HG02840 (cell line): ENCODE data around the gene ATXN7.

Experiments
- ATAC-seq: cut with Tn5 transposase; IDR thresholded peaks from one replicate; pipeline ENCODE4 v1.9.1; 2021; ENCODE audit warnings: mild to moderate bottlenecking, moderate library complexity, moderate number of reproducible peaks; ENCODE audit not compliant: unreplicated experiment, low FRiP score

ATXN7 gene, protein sequence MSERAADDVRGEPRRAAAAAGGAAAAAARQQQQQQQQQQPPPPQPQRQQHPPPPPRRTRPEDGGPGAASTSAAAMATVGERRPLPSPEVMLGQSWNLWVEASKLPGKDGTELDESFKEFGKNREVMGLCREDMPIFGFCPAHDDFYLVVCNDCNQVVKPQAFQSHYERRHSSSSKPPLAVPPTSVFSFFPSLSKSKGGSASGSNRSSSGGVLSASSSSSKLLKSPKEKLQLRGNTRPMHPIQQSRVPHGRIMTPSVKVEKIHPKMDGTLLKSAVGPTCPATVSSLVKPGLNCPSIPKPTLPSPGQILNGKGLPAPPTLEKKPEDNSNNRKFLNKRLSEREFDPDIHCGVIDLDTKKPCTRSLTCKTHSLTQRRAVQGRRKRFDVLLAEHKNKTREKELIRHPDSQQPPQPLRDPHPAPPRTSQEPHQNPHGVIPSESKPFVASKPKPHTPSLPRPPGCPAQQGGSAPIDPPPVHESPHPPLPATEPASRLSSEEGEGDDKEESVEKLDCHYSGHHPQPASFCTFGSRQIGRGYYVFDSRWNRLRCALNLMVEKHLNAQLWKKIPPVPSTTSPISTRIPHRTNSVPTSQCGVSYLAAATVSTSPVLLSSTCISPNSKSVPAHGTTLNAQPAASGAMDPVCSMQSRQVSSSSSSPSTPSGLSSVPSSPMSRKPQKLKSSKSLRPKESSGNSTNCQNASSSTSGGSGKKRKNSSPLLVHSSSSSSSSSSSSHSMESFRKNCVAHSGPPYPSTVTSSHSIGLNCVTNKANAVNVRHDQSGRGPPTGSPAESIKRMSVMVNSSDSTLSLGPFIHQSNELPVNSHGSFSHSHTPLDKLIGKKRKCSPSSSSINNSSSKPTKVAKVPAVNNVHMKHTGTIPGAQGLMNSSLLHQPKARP

DNA sequence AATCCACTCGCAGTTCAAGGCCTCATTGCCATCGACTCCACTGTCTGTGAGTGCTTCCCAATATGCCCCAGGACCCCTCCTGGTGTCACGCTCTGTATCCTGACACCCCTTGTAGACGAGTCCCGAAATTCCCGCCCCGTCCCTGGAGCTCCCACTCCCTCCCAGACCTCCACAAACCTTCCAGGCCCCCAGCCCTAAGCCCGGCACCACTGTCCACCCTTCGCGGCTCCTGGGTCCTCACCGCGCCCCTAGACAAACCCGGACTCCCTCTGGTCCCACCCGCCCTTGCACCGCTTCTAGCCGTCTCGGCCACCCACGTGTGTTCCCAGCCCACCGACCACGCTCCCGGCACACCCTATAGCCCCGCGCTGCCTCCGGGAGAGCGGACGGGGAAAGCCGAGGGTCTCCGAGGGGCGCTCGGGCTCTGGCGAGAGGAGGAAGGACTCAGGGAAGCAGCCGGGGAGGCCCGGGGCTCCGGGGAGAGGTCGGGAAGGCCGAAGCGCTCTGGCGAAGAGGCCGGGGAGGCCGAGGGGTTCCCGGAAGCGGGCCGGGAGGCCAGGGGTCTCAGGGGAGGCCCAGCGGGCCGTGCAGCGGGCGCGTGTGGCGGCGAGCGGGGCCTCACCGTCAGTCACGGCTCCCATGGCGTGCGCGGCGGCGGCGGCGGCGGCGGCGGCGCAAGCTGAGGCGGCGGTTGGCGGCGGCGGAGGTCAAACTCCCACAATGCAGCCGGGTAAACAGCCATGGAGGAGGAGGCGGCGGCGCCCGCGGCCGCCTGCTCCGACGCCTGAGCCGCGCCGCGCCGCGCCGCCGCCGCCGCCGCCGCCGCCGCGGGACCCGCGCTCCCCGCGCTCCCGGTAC is at the start of gene ATXN7, which contains the start of gene THOC7:
TSS of gene ATXN7 (plus strand) at position 718 of the 858 bp plus-strand sequence. CDS start 48,732 bp downstream, outside the sequence.
TSS of gene THOC7 (minus strand) at position 656 of the 858 bp plus-strand sequence. CDS start at position 641, 15 bp downstream.
- peak; percentile 74 for ATAC-seq

DNA sequence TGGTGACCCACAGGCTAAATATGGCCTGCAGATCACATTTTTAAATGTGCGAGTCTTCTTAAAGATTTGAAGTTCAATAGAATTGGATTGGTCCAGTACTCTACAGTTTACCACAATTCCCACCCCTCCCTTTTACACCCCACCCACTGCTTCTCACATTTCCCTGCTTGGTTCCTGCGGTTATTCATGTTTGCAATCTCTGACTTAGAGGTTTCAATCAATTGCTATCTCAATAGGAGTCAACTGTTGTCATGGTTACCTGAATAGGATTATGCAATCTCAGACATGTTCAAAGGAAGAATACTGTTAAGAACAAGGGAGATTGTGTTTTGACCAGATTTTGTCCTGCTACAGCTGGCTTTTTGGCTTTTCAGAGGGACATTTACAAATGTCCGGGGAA is 49.4 kb upstream of the ATXN7 start:
- no peak for ATAC-seq

DNA sequence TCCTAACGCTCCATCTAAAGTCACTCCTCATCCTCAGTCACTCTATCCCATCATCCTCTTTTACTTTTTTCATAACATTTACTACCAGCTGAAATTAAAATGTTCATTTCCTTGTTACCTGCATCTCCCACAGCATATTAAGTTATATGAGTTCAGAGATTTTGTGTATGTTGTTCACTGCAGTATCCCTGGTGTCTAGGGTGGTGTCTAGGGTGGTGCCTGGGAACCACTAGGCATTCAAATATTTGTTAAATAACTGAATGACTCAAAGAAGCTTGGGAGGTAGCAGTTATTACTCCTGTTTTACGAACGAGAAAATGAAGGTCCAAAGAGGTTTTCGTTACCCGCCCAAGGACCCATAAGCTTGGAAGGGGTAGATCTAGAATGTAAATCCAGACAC is 46.4 kb upstream of the ATXN7 start:
- ATAC-seq: no peak

DNA sequence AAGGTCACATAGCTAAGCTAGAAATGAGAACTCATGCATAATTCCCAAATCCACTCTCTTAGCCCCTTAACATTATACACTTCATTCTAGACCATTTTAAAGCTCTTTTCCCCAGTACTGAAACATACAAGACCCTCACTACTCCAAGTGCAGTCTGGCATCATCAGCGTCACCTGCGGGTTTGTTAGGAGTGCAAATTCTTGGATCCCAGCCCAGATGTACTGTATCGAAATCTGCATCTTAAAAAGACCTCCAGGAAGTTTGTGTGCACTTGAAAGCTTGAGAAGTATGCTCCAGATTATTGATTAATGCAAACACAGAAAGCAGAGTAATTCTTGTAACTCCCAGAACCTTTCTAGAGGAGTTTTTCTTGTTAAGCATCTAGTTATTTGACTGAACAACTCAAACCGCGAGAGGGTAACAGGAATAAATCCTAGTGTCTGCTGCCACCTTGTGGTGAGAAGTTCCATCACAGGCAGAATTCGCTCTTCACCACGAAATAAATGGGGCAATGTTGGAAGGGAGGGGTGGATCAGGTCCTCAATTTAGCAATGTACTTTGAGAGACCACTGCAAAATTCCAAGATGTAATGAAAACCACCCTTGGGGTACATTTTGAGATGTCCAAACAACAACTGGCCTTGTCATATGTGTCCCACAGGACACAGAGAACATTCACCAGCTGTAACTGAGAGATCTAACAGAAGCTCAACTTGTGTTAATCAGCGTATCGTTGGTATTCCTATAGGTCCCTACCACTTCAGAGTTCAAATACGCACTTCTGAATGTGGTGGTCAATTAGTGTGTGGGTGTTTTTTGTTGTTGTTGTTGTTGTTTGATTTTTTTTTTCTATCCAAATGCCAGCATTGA is 45.2 kb upstream of the ATXN7 start:
- ATAC-seq: no peak

DNA sequence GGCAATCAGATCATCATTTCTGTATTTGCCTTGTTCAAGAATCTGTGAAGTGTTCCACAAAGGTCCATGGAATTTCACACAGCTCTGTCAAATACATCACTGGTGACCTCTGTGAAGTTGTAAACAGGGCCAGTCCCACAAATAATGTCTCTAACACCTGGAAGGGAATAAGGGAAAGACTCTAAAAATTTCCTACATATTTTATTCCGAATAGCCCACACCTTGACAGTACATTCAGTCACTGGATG is 44.6 kb upstream of the ATXN7 start, which contains the start of gene C3orf49:
TSS of gene C3orf49 (plus strand) at position 149 of the 248 bp plus-strand sequence. CDS start 173 bp downstream, outside the sequence.
- no peak for ATAC-seq

DNA sequence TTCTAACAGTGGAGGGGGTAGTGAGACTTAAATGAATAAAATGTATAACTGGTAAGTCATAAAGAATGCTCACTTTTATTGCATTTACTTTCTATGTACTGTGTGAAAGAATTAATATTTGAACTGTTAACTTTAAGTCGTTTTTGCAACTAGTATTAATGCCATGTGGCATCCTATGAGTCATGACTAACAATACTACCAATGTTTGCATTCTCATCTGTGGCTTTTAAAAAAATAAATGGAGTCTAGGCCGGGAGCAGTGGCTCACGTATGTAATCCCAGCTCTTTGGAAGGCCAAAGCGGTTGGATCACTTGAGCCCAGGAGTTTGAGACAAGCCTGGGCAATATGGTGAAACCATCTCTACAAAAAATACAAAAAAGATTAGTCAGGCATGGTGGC is 39.4 kb upstream of the ATXN7 start:
- ATAC-seq: no peak

DNA sequence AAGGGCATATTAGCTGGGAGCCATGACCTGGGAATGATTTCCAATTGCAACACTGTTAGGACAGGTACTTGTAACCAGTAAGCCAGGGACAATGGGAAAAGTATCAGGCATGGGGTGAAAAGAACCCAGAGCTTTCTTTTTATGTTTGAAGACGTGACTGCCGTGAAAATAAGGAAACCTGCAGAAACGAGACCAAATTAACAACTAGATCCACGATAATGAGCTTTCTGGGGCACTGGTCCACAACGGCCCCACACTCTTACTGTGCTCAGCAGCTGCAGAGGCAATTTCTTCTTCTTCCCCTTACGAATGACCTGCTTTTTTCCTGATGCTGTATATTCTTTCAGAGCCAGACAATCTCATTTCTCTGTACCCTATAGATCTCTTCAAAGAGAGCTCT is 33.1 kb upstream of the ATXN7 start:
- ATAC-seq: no peak

DNA sequence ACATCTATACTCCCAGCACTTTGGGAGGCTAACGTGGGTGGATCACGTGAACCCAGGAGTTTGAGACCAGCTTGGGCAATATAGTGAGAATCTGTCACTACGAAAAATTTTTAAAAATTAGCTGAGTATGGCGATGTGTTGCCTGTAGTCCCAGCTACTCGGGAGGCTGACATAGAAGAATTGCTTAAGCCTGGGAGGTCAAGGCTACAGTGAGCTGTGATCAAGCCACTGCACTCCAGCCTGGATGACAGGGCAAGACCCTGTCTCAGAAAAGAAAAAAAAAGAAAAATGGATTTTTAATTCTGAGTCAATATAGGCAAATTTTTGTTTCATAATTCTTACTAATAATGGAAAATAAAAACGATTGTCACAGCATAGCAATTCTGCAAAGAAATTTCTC is 31.3 kb upstream of the ATXN7 start:
- no peak for ATAC-seq

DNA sequence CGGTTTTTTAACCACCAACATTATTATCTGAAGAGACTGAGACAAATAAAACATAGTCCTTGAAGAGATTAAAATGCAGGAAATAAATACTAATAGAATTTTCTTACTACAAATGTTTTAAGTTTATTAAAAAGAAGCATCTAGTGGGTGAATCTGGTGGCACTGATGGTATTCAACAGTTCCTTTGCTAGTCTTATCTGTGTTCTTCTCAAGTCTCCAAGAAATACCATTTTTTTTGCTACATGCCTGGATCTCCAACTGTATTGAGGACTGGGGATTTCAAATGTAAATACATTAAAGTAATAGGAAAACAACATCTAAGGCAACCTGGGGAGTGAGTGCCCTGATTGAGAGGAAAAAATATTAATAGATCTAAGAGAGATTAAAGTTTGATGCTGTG is 22.0 kb upstream of the ATXN7 start:
- no peak for ATAC-seq

DNA sequence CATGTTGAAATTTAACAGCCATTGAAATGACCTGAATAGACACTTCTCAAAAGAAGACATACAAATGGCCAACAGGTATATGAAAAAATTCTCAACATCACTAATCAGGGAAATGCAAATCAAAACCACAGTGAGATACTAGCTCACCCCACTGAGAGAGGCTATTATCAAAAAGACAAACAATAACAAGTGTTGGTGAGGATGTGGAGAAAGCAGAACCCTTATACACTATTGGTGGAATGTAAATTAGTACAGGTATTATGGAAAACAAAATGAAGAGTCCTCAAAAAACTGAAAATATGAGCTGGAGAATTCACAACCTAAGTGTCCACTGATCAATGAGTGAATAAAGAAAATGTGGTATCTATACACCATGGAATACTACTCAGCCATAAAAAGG is 21.5 kb upstream of the ATXN7 start:
- no peak for ATAC-seq

DNA sequence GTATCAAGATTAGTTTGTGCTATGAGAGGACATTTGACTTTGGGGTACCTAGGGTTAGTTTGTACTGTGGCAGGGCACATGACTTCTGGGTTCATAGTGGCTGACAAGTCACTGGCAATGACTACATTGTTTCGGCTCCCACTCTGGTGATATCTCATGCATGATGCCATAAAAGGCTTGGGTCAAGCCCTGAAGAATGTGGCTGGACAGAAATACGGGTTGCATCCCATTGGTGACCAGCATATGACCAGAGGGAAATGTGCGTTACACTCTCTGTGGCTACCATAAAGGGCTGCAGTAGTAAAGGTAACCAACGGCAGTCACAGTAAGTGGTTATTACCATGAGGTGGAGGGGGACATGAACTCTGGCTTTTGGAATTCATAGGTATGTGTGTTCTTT is 18.5 kb upstream of the ATXN7 start:
- no peak for ATAC-seq

DNA sequence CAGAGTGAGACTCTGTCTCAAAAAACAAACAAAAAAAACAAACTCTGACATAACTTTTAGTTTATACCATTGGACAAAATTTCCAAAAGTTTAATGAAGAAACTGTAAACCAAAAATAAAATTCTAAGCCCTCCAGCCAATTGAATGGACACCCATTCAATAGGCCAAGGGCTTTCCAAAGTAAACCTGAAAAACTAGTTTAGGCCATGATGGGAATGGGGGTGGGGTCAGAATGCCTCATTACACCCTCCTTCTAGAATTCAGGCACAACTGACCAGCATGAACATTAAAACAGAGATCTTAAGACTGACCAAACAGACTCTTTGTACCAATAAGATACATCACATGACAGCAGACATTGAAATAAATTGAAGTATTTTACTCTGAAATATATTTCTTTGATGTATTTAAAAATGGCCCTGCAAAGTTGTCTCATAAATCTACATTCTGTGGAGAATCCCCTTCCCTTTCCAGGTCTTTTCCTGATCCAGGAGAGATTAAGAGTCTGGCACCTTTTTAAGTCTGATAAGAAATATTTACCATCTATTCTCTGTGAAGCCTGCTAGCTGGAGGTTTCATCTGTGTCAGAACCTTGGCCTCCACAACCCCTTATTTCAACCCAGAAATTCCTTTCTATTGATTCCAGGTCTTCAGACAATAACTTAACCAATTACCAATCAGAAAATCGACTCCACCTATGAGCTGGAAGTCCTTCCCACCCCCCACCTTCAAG is 15.8 kb upstream of the ATXN7 start:
- no peak for ATAC-seq

DNA sequence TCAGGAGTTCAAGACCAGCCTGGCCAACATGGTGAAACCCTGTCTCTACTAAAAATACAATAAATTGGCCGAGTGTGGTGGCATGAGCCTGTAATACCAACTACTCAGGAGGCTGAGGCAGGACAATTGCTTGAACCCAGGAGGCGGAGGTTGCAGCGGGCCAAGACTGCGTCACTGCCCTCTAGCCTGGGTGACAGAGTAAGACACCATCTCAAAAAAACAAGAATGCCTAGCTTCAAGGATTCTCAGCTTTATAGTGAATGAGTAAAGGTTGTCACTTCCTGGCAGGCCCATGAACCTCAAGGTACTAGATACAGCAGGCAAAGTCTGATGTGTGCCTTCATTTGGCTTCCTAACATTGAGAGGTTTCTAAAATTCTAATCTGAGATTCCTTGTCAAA is 14.5 kb upstream of the ATXN7 start:
- no peak for ATAC-seq

DNA sequence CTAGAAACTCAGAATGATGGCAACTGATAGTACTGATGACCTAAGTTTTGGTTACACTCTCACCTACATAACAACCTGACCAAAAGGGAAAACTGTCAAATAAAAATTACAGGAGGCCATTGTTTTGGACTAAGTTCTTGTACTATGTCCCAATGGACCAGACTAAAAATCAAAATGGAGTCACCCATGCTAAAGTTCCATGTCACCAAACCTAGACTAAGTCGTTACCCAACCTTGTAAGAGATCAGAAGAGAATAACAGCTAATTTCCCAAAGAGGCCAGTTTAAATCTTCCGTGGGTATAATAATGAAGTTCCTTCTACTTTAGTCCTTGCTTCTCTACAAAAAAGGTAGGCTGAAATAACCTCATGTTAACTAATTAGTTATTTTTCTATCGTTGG is 12.4 kb upstream of the ATXN7 start:
- ATAC-seq: no peak

DNA sequence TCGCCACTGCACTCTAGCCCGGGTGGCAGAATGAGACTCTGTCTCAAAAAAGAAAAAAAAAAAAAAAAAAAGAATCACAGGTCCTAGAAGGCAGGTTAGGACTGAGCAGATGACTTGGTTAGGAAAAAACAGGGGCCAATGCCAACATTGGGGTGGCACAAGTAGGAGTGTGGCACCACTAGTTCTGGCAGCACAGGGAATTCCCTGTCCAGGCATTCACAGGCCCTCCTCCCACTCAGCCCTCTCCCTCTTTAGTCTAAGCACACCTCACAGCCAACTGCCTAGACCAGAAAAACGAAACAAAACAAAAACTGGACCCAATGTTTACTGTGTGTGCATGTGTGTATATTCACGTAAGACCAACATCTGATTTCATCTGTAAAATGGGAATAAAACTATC is 10.6 kb upstream of the ATXN7 start:
- no peak for ATAC-seq

DNA sequence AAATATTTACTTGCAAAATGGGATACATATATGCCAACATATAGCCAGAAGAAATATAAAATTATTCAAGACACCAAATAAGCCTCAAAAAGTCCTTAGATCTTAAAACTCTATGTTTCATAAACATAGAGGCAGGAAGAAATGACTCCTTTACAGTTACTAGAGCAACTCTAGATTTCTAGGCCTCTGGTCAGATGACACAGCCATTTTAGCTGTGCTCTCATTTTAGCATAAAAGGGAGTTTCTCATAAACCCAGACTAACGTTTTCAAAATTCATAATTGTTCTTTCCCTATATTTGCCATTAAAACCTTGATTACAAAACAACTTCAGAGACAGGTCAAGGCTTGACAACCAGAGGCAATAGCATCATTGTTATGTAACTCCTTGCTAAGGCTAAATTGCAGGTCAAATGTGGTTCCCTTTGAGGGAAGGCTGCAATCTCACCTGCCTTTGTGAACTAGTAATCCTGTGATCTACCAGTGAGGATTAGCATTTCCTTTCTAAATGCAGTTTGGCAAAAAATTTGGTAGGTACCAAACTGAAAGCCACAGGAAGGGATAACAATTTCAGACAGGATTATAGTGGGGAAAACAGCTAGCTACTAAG is 8.2 kb upstream of the ATXN7 start:
- ATAC-seq: no peak

DNA sequence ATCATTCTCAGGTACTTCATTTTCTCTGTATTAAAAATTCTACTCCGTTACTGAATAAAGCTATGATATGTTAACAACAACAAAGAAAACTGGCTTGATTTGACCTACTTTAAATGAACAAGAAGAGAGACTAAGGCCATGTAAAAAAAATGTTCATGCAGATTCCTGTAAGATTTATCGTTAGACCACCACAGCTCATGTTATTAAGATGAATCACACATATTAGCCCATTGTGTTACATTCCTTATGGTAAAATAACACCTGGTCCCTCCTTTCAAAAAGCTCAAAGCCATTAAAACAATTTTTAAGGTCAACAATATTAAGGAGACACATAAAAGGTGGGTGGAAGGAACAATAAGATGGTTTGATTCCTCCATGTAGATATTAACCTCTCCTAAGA is 6.4 kb upstream of the ATXN7 start:
- no peak for ATAC-seq

DNA sequence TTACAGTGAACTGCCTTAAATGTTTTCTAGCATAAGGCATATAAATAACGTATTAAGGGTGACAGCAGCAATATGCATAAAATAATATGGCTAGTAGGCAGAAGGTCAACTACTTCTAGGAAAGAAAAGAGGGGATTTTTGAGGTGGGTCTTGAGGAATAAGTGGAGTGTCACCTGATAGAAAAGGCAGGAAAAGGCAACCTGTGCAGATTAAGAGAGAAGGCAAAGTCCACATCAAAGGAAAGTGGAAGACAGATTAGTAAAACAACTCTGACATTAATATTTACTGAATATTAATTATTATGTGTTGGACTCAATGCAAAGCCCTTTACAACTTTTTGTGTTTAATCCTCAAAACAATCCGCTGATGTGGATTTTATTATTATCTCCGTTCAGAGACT is 2.9 kb upstream of the ATXN7 start:
- ATAC-seq: no peak

DNA sequence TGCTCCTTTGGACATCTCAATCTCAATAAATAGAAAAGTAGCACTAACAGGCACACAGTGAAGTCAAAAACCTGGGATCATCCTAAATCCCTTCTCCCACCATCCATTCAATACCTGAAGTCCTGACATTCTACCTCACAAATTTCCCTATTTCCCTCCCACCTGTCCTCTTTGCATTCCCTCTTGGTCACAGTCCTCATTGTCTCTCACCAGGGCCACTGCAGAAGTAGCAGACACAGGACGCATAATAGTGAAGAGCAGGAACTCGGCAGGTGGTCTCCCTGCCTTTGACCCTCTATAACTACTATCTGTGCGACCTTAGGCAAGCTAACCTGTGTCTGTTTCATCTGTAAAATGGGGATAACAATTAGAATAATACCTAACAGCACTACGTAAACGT is 2.4 kb upstream of the ATXN7 start:
- no peak for ATAC-seq
